ENCODE results near the gene MAP2K4.

- no peak for TF ChIP-seq CTCF (conservative IDR thresholded peaks at IDR 0.05 in 1 of 2, IDR thresholded peaks at IDR 0.05 in 1 of 2; ENCODE audit: low read depth in 1 of 2, low read length in 2 of 2)
- TF ChIP-seq EZH2 (IDR thresholded peaks at IDR 0.05; ENCODE audit: low read length, missing control alignments) = no peak
These were observed 23.9 kb upstream of the MAP2K4 start for GRCh38 chr17:11996722-11997146.

Data from fibroblast of lung (primary cell).